HG03196 (cell line): Measurements from ENCODE around the gene CDO1.

ENCODE experiments used
- ATAC-seq: cut with Tn5 transposase; IDR thresholded peaks from one replicate; pipeline ENCODE4 v1.9.1; 2021; ENCODE audit not compliant: unreplicated experiment

CDO1 gene

DNA sequence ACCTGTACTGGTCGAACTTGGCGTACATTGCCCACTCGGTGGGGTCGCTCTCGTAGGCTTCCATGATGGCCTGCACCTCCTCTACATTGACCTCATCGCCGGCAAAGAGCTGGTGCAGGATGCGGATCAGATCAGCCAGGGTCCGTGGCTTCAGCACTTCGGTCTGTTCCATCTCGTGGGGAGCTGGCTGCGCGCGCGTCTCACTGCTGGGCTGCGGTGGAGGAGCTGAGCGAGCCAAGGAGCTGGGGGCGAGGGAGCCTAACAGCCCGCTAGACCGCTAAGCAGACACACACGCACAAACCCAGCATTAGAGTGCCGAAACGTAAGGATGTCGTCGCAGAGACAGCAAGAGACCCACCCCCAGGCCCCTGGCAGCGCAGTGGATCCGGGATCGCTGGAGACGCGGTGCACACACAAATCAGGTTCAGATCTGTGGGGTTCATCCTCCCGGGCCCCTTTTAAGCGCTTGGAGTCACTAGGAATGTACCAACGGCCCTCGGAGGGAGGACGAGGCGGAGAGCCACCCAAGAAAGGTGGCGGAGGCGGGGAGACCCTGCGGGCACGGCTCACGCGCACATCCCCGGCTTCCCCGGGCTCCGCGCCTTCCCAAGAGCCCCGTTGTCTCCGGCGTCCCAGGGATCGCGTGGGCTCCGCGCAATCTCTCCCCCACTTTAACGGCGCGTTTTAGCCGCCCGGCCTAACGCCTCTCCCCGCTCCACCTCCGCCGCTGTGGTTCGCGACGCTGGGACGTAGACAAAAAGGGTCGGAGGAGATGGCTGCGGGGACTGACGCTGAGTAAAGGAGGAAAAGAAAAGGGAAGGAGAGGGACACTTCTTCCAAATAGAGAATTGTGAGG, at the start of gene CDO1:
Gene CDO1, minus strand, starts transcription at position 434 of the 856 bp plus-strand sequence. Its CDS starts 262 bp downstream, at position 172.
- no peak for ATAC-seq

GRCh38 chr5:115859378-115859777, 42.9 kb upstream of the CDO1 start:
- ATAC-seq, result no peak

- ATAC-seq, result no peak
These were observed 41.9 kb upstream of the CDO1 start for GRCh38 chr5:115858396-115858795.

GRCh38 chr5:115857626-115858349, 41.3 kb upstream of the CDO1 start:
- ATAC-seq, result no peak

GRCh38 chr5:115857057-115857479, 40.6 kb upstream of the CDO1 start:
- ATAC-seq, result no peak

- no peak for ATAC-seq
These were observed 39.5 kb upstream of the CDO1 start for GRCh38 chr5:115855959-115856358.

GRCh38 chr5:115854139-115854538, 37.7 kb upstream of the CDO1 start:
- ATAC-seq, result no peak

DNA sequence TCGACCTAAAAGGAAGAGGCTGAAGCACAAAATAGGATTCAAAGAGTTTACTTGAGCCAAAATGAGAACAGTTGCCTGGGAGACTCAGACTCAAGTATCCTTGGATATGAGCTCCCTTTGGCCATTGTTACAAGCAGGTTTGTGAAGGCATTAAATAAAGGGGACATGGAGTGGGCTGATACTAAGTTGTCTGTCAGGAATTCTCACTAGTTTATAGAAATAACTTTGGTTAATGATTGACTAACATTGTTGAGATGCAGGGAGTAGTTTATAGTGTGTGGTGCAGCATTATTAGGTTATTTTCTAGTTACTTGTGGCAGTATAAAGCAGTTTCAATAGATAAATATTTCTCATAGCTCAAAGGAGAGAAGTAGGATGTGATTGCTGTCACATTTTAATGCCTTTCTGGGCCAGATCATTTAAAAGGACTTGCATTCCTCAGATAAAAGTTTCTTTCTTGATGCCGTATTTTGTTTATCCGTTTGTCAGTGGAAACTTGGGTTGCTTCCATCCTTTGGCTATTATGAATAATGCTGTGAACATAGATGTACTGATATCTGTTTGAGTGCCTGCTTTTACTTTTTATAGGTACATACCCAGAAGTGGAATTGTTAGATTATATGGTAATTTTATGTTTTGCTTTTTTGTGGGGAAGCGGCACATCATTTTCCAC, 34.4 kb upstream of the CDO1 start:
- ATAC-seq, result no peak

GRCh38 chr5:115849258-115849798, 32.9 kb upstream of the CDO1 start:
- no peak for ATAC-seq

- no peak for ATAC-seq
These were observed 30.8 kb upstream of the CDO1 start for GRCh38 chr5:115847290-115847689.

DNA sequence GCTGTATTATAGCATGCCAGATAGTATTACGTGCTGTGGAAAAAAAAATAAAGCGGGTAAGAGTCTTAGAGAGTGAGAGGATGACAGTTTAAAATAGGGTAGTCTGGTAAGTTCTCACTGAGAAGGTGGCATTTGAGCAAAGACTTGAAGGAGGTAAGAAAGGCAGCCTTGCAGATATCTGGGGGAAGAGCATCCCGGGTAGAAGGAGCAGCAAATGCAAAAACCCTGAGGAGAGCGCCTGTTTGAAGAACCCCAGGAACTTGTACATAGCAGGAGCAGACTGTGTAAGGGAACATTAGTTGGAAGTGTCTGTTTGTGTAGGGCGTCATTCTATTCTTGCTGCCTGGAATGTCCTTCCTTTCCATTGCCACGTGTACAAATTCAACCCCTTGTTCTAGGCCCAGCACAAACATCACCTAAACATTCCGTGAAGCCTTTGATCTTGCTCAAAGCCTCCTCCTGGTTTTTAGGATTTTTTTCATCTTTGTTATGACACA, 27.9 kb upstream of the CDO1 start:
- no peak for ATAC-seq

- no peak for ATAC-seq
These were observed 27.1 kb upstream of the CDO1 start for GRCh38 chr5:115843444-115844130.

DNA sequence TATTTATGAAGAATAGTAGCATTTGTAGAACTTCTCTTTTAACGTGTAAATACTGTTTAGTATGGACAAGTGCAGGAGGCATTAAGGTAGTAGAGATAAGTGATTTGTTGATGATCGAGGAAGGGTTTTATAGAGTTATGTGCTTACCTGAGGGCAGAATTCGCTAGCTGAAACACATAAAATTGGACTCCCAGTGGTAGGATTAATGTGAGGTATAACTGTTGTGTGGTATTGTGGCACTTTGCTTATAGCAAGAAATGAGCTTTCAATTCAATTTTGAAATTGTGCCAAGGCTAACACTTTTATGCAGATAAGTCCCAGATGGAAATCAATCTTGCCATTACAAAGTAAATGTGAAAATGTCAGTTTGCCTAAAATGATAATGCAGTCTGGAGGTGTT, 26.5 kb upstream of the CDO1 start:
- no peak for ATAC-seq

- peak; percentile 30 for ATAC-seq
These were observed 25.9 kb upstream of the CDO1 start for GRCh38 chr5:115842089-115842935.

DNA sequence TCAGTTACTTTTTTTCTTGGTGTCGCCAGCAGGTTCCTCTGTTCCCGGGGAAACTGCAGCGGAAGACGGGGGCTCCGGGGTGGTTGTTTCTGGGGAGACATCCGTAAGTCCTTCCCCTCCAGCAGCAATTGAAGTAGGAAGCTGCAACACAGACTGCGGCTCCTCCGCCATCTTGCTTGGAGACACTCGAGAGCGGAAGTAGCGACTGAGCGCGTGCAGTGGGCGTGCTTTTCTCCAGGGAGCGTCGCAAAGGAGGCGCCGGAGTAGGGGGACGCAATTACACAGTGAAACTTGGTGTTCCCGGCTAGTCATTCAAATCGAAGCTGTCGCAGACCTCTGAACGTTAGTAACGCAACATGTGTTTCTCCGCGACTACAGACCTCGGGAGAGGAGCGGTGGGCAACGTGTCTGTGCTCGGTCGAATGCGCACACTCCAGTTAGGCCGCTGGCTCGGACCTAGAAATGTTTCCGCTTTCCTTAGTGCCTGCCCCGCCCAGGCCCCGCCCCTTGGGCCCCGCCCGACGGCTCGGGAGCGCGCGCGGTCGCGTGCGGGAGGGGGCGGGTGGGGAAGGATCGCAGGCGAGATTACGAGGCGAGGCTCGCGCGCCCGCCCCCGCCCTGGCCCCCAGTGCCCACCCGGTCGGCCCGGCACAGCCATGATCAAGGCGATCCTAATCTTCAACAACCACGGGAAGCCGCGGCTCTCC, 25.1 kb upstream of the CDO1 start, which contains the start of the genes AP3S1 and ATG12:
Gene AP3S1, plus strand, starts transcription at position 554 of the 707 bp plus-strand sequence. Its CDS starts 103 bp downstream, at position 657.
Gene ATG12, minus strand, starts transcription at position 184 of the 707 bp plus-strand sequence. Its CDS starts 13 bp downstream, at position 171.
- ATAC-seq, result peak; percentile 81

DNA sequence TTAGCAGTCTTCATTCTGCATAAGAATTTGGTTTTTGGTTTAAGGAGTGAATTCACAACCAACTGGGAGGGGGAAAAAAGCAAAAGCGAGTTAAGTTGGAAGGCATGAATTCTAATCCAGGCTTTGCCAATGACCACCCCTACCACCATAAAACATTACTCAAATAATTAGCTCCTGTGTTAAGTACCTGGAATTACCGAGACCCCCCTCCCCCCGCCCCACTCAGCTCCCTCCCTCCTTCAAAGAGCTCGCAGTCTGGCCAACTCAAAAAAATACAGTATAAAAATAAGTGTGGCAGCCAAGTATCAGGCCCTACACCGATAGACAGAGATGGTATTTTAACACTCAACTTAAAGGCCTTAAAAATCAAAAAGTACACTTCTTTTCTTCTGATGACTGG, 24.4 kb upstream of the CDO1 start:
- ATAC-seq, result no peak

GRCh38 chr5:115838885-115839518, 22.5 kb upstream of the CDO1 start:
- ATAC-seq, result no peak

- no peak for ATAC-seq
These were observed 19.0 kb upstream of the CDO1 start for GRCh38 chr5:115835481-115835880.
